CD4-positive, alpha-beta T cell treated with Interleukin-2 at 100 ng/mL for 4 hours (primary cell): ENCODE data around the gene ANKS1B.
"Not testable (repeated sequence)": the region's sequence is repeated elsewhere in the genome, so short reads cannot be mapped to it uniquely, and the experiment has no call there.

ENCODE experiments used
- DNase-seq: peaks from one replicate; pipeline ENCODE4 v3.0.0-alpha.2; 2020; ENCODE audit warnings: low spot score

ANKS1B gene

GRCh38 chr12:99861731-99862130 is 123.0 kb downstream of the ANKS1B start:
- no peak for DNase-seq

DNA sequence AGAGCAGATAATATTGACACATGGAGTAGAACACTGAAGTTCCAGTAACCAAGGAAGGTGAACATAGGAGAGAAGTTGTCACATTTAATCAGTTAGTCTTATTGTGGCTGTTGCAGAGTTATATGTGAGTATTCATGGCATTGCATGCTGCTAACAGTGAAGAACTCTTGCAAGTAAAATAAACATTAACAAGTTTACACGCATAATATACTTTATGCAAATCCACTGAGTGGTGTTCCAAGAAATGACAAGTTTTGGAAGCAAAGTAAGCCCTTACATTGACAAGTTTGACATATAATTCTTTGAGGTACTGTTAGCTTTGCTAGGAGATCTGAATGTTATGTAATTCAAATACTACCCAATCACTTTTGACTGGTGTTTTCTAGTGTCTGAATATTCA is 125.6 kb downstream of the ANKS1B start:
- DNase-seq, result no peak

DNA sequence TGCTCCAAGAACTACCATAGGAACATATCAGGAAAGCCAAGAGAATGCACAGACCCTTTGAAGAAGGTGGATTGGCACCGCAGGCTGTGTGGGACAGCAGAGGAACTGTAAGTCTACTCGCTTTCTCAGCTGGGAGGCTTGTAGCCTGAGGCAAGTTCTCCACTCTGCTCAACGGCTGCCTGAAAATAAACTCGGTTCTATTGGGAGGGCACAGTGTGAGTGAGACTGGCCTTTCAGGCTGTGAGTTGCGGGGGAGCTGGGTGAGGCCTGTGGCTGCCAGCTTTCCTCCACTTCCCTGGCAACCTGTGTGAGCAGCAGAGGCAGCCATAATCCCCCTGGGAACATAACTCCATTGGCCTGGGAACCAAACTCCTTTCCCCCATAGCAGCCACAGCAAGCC is 132.1 kb downstream of the ANKS1B start:
- DNase-seq, result no peak

DNA sequence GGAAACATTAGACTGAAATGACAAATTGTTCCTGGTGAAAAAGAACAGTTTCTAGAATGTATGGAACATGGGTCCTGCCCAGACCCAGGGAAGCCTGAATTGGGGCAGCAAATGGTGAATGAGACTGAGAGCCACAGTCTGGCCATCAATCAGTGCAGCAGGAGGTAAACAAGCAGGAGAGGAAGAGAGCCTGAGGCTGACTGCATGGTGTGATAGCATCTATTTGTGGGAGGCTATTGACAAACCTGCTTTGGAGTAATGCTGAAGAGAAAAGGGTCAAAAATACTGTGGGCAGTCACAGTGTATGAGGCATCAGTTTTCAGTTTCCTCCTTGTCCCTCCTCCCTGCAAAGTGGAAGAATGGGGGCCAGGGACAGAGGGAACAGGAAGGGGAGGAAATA is 136.8 kb downstream of the ANKS1B start:
- no peak for DNase-seq

DNA sequence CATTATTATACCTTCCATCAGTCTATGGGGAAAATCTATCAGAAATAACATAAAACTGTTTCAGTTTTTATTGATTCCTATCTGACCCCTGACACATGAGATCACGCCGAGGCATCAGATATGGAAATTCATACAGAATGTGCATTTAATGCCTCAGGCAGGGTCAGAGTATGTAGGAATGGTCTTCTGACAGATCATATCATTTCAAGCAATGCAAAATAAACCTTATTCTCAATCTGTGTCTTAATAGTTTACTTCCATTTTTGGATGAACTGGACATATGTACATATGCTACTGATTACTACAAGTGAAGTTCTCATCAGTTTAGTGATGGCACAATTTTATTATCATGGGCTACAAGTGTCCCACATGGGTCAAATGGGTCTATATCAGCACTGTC is 150.0 kb downstream of the ANKS1B start:
- no peak for DNase-seq

DNA sequence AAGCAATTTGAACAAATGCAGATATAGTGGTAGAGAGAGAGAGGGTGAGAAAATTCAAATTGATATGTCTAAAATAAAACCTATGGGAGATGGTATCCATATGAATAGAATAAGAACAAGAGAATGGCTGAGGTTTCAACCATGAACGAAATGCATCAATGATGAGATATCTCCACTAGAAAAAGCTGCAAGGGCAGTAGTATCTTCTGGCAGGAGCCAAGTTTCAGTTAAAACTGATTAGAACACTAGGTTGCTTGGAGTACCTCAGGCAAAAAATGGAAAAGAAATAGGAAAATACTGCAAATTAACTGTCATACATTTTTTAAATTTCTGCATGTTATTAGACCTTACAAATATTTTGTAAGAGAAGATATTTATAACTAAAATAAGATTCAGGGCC is 151.3 kb downstream of the ANKS1B start:
- DNase-seq, result no peak

DNA sequence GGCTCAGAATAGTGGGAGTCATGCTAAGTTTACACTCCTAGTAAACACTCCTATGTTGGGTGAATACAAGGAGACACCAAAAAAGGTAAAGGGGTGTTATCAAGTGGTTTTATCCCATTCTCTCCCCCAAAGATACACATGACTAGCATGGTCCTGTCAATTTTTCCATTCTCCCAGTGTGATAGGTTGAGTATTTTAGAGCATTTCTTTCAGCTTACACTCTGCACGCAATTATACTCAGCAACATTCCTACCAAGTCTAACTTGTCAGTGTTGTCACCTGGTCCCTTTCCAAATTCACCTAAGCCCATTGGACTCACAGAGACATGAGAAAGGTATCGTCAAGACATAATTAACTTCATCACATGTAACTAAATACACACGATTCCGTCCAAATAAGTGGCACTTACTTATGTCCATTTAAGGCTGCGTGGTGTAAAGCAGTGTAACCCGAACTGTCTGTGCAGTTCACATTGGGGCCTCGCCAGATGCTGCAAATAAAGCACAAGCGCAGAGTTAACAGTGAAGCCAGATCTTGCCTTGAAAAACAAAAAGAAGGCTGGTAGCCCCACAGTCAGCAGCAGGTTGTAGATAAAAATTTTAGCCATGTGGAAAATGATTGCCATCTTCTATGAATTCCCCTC is 159.7 kb downstream of the ANKS1B start:
- no peak for DNase-seq

DNA sequence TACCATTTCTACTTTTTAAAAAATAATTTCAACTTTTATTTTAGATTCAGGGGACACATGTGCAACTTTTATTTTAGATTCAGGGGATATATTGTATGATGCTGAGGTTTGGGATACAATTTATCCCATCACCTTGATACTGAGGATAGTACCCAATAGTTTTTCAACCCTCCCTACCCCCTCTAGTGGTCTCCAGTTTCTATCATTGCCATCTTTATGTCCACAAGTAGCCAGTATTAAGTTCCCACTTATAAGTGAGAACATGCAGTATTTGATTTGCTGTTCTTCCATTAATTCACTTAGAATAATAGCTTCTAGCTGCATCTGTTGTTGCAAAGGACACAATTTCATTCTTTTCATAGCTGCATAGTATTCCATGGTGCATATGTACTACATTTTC is 162.5 kb downstream of the ANKS1B start:
- no peak for DNase-seq

- no peak for DNase-seq
Measured at GRCh38 chr12:99810718-99811593, 173.8 kb downstream of the ANKS1B start.

- DNase-seq, result no peak
Measured at GRCh38 chr12:99809909-99810308, 174.8 kb downstream of the ANKS1B start.

DNA sequence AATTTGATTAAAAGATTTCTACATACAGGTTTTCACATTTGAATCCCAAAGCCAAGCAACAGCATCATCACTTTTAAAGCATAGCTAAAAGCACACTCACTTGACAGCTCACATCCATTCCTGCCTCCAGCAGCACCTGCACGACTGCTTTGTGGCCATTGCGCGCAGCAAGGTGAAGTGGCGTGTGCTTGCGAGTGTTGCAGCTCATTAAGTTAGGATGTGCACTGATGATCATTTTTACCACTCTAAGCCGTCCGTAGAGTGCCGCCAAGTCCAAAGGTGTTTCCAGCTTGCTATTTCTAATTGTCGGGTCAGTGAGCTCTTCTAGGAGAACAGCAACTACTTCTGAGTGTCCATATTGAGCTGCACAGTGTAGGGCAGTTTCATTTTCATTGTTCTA is 178.4 kb downstream of the ANKS1B start:
- no peak for DNase-seq

GRCh38 chr12:99804715-99805114 is 180.0 kb downstream of the ANKS1B start:
- no peak for DNase-seq

GRCh38 chr12:99800605-99801004 is 184.1 kb downstream of the ANKS1B start:
- no peak for DNase-seq

DNA sequence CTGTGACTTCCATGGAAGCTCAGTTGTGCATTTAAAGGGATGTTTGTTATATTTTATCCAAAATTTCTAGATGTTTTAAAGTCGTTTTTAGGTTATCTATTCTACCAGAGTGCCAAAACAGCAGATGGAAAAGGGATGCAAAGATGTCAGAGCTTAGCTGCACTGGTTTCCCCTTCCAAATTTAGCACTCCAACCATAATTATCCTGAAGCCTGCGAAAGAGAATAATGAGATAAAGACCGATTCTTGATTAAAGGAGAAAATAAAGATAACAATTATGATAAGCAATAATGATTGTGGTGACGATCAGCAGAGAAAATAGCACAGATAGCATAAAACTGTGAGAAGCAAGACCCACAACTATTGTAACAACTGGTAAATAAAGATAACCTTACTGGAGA is 186.8 kb downstream of the ANKS1B start:
- not testable (repeated sequence) for DNase-seq

DNA sequence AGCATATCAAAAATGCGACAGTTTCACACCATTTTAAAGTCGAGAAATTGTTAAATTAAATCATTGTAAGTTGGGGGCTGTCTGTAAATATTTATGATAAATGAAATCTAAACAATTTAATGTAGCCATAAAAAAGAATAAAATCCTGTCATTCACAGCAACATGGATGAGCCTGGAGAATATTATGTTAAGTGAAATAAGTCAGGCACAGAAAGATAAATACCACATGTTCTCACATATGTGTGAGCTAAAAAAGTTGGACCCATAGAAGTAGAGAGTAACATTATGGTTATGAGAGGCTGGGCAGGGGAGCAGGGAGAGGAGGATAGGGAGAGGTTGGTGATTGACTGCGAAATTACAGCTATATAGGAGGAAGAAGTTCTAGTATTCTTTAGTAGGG is 201.3 kb downstream of the ANKS1B start:
- no peak for DNase-seq

- no peak for DNase-seq
Measured at GRCh38 chr12:99772274-99772673, 212.5 kb downstream of the ANKS1B start.

- DNase-seq, result no peak
Measured at GRCh38 chr12:99771659-99772058, 213.1 kb downstream of the ANKS1B start.

- DNase-seq, result no peak
Measured at GRCh38 chr12:99769396-99769980, 215.2 kb downstream of the ANKS1B start.

GRCh38 chr12:99768758-99769157 is 216.0 kb downstream of the ANKS1B start:
- no peak for DNase-seq

GRCh38 chr12:99767809-99768208 is 216.9 kb downstream of the ANKS1B start:
- DNase-seq, result no peak

DNA sequence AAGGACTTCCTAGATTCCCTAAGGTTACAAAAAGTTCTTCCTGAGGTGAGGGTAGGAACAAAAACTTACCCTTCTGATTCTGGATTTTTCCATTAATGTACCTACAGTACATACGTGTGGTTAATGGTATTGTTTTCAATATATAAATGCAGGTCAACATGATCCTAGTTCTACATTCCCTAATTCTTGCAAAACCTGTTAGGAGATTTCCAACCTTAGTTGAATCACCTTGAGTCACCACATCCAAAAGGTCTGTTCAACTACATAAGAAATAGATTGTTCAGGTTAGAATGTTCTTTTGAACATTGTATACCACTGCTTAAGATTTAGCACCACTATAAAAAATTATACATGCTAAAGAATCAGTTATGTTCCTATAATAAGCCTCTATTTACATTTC is 218.3 kb downstream of the ANKS1B start:
- no peak for DNase-seq

GRCh38 chr12:99765469-99766114 is 219.1 kb downstream of the ANKS1B start:
- DNase-seq, result no peak

- DNase-seq, result no peak
Measured at GRCh38 chr12:99759444-99759843, 225.3 kb downstream of the ANKS1B start.
